T-helper 9 cell (primary cell): ENCODE data around the gene CHIT1.

Experiments used
- DNase-seq: peaks from one replicate; pipeline ENCODE4 v3.0.0-alpha.2; 2020

The CHIT1 gene

GRCh38 chr1:203187689-203188264, 41.7 kb downstream of the CHIT1 start:
- no peak for DNase-seq

GRCh38 chr1:203187304-203187685, 42.2 kb downstream of the CHIT1 start:
- DNase-seq: no peak

GRCh38 chr1:203186446-203187303, 42.8 kb downstream of the CHIT1 start, which contains the start of gene CHI3L1:
Gene CHI3L1 (minus strand): TSS chr1:203186704. CDS start chr1:203186623, 81 bp downstream.
- DNase-seq: no peak

GRCh38 chr1:203186091-203186445, 43.4 kb downstream of the CHIT1 start:
- no peak for DNase-seq

GRCh38 chr1:203185585-203185984, 43.9 kb downstream of the CHIT1 start:
- DNase-seq: no peak

- no peak for DNase-seq
These were observed 44.4 kb downstream of the CHIT1 start for GRCh38 chr1:203185061-203185461.

- no peak for DNase-seq
These were observed 45.0 kb downstream of the CHIT1 start for GRCh38 chr1:203184467-203184866.

GRCh38 chr1:203183828-203184227, 45.6 kb downstream of the CHIT1 start:
- DNase-seq: no peak

GRCh38 chr1:203182387-203182953, 47.0 kb downstream of the CHIT1 start:
- DNase-seq: no peak

GRCh38 chr1:203181586-203182386, 47.7 kb downstream of the CHIT1 start:
- no peak for DNase-seq

- DNase-seq: no peak
These were observed 48.7 kb downstream of the CHIT1 start for GRCh38 chr1:203180611-203181330.

GRCh38 chr1:203179667-203180005, 49.8 kb downstream of the CHIT1 start:
- no peak for DNase-seq

- DNase-seq: no peak
These were observed 50.4 kb downstream of the CHIT1 start for GRCh38 chr1:203178821-203179666.

- no peak for DNase-seq
These were observed 51.4 kb downstream of the CHIT1 start for GRCh38 chr1:203178083-203178482.

GRCh38 chr1:203177470-203178039, 51.9 kb downstream of the CHIT1 start:
- no peak for DNase-seq

- DNase-seq: no peak
These were observed 52.5 kb downstream of the CHIT1 start for GRCh38 chr1:203177036-203177405.

GRCh38 chr1:203176273-203177035, 53.0 kb downstream of the CHIT1 start:
- DNase-seq: no peak

GRCh38 chr1:203175827-203176241, 53.6 kb downstream of the CHIT1 start:
- no peak for DNase-seq

GRCh38 chr1:203175237-203175826, 54.1 kb downstream of the CHIT1 start, which contains the start of gene MYBPH:
Gene MYBPH (minus strand): TSS chr1:203175826. CDS start chr1:203175755, 71 bp downstream.
- DNase-seq: no peak
